Activated CD8-positive, alpha-beta T cell treated with anti-CD3 and anti-CD28 coated beads for 36 hours (primary cell): ENCODE results near the gene MEAF6. TPM values are rescaled to one million over a fixed set of nuclear protein-coding genes. Genes with fewer than 3 reads are reported as not detected.
A peak's percentile ranks its signal among the peaks of the same experiment; 100 is the strongest.

Experiments
- ATAC-seq: fragments of 200-7000 bp; cut with Tn5 transposase; one replicate; pipeline ENCODE4 v1.10.0; 2021; ENCODE audit warnings: mild to moderate bottlenecking, moderate library complexity
- CTCF ChIA-PET: fragments of 350-600 bp; sonication (Branson Sonifier 250); formaldehyde crosslinking; loops from one replicate; lab custom pipeline; 2021; ENCODE audit warnings: antibody characterized with exemption; lab: Charles Lee
- POLR2A ChIA-PET: fragments of 350-600 bp; sonication (Branson Sonifier 250); formaldehyde crosslinking; loops from one replicate; lab custom pipeline; 2021; ENCODE audit warnings: antibody characterized with exemption; lab: Charles Lee
- DNase-seq: peaks from one replicate; pipeline ENCODE4 v3.0.0-alpha.2; 2020
- H3K27ac Mint-ChIP-seq: one replicate; pipeline ENCODE4 v1.8.0; 2021; ENCODE audit warnings: mild to moderate bottlenecking, mixed read lengths
- H3K27me3 Mint-ChIP-seq: one replicate; pipeline ENCODE4 v1.8.0; 2021; ENCODE audit warnings: mixed read lengths
- H3K36me3 Mint-ChIP-seq: one replicate; pipeline ENCODE4 v1.8.0; 2021; ENCODE audit warnings: low read depth, mixed read lengths
- H3K4me1 Mint-ChIP-seq: one replicate; pipeline ENCODE4 v1.8.0; 2021; ENCODE audit warnings: low read depth, mixed read lengths
- H3K4me3 Mint-ChIP-seq: one replicate; pipeline ENCODE4 v1.8.0; 2021; ENCODE audit warnings: mild to moderate bottlenecking, moderate library complexity, mixed read lengths
- H3K9me3 Mint-ChIP-seq: one replicate; pipeline ENCODE4 v1.8.0; 2021; ENCODE audit warnings: mixed read lengths
- intact Hi-C: fragments of 100-400 bp; cut with micrococcal nuclease; formaldehyde crosslinking; loops from one replicate; pipeline ENCODE4 v1.10.0; 2022
- total RNA-seq, 2 experiments: library from RNA; stranded (reverse); gene quantifications; one replicate each; pipeline ENCODE4 v1.2.3, GENCODE V29; 2021
- TF ChIP-seq, protein P1 (sequence below): fragments of 200-600 bp; IDR thresholded peaks from one replicate; pipeline ENCODE4 v1.8.0; 2022; ENCODE audit warnings: antibody characterized with exemption, mild to moderate bottlenecking

Gene MEAF6
- total RNA-seq, 2 experiments from 2014 or later = 74.0 to 76.3 TPM

DNA sequence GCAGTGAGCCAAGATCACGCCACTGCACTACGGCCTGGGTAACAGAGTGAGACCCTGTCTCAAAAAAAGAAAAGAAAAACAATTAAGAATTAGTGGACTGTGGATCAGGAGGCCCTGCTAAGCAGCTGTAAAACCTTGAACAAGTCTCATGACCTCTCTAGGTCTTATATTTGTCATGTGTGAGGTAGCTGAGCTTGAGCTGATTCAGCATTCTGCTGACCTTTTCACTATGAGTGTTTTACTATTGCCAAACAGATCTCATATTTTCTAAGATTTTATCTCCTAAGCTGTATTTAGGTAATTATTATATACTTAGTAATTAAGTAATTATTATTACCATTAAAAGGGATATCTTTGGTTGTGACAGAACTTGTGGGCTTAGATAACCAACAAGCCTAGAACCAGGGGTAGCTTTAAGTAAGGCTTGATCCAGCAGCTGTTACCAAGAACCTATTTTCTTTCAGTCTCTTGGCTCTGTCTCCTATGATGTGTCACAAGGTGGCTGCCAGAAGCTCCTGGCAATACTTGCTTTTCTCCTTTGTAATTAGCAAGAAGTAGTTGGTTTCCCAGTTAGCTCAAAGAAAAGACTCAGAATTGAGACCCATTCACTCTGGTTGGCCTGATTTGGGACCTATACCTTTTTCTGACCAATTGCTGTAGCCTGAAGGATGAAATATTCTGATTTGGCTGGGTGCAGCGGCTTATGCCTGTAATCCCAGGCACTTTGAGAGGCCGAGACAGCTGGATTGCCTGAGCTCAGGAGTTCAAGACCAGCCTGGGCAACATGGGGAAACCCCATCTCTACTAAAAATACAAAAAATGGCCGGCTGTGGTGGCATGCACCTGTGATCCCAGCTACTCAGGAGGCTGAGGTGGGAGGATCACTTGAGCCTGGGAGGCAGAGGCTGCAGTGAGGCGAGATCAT is 48.7 kb downstream of the MEAF6 start:
- no peak overlapping the region for H3K27ac Mint-ChIP-seq
- ChIA-PET POLR2A (interaction anchor here (1.1 to 2.5 kb wide), 5 partner anchors 9 to 108 kb away, joined by 3 to 15 read pairs (median 3); partner anchors contain the start of gene ZC3H12A), CTCF (interaction anchor here (1.3 to 21.0 kb wide), 5 partner anchors 9 to 137 kb away, joined by 3 to 380 read pairs (median 7); no protein-coding TSS in a partner anchor)
- no peaks in the 10 kb centered on the region for H3K9me3 Mint-ChIP-seq
- no peak for DNase-seq
- no peak for ATAC-seq
- H3K27me3 Mint-ChIP-seq = no peaks in the 10 kb centered on the region
- no peak overlapping the region for H3K4me3 Mint-ChIP-seq
- intact Hi-C loops = no loop called here
- peaks cover 14% of the 10 kb centered on the region for H3K4me1 Mint-ChIP-seq
- no peaks in the 10 kb centered on the region for H3K36me3 Mint-ChIP-seq
- TF ChIP-seq, protein P1, sequence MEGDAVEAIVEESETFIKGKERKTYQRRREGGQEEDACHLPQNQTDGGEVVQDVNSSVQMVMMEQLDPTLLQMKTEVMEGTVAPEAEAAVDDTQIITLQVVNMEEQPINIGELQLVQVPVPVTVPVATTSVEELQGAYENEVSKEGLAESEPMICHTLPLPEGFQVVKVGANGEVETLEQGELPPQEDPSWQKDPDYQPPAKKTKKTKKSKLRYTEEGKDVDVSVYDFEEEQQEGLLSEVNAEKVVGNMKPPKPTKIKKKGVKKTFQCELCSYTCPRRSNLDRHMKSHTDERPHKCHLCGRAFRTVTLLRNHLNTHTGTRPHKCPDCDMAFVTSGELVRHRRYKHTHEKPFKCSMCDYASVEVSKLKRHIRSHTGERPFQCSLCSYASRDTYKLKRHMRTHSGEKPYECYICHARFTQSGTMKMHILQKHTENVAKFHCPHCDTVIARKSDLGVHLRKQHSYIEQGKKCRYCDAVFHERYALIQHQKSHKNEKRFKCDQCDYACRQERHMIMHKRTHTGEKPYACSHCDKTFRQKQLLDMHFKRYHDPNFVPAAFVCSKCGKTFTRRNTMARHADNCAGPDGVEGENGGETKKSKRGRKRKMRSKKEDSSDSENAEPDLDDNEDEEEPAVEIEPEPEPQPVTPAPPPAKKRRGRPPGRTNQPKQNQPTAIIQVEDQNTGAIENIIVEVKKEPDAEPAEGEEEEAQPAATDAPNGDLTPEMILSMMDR = no peak

DNA sequence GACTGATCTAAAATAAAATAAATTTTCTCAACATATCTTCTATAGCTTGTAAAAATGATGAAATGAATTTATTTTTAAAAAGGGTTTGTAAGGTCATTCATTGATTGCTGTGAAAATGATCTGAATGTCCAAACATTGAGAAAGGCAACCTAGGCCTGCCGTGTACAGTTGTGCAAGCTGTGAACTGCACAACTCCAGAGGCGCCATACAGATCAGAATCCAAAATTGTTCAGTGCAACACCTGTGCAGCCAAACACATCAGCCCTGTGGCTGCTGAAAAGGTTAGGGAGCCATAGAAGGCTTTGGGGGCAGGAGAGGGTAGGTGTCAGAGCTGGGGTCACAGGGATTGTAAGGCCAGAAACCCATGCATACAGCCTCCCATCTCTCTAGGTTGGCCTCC is 50.1 kb downstream of the MEAF6 start:
- Mint-ChIP-seq H3K4me1 (peaks cover 7% of the 10 kb centered on the region), H3K9me3 (no peaks in the 10 kb centered on the region), H3K27me3 (no peaks in the 10 kb centered on the region), H3K4me3 (no peak overlapping the region), H3K27ac (no peak overlapping the region), H3K36me3 (no peaks in the 10 kb centered on the region)
- TF ChIP-seq, protein P1 = no peak
- CTCF ChIA-PET = interaction anchor here (1.0 to 21.0 kb wide), 3 partner anchors 9 to 28 kb away, joined by 3 to 380 read pairs (median 41); no protein-coding TSS in a partner anchor
- POLR2A ChIA-PET = interaction anchor here (0.8 to 2.5 kb wide), 2 partner anchors 10 to 15 kb away, joined by 5 to 15 read pairs; partner anchors contain the start of gene ZC3H12A
- ATAC-seq (no peak), DNase-seq (no peak)
- intact Hi-C loops = no loop called here

DNA sequence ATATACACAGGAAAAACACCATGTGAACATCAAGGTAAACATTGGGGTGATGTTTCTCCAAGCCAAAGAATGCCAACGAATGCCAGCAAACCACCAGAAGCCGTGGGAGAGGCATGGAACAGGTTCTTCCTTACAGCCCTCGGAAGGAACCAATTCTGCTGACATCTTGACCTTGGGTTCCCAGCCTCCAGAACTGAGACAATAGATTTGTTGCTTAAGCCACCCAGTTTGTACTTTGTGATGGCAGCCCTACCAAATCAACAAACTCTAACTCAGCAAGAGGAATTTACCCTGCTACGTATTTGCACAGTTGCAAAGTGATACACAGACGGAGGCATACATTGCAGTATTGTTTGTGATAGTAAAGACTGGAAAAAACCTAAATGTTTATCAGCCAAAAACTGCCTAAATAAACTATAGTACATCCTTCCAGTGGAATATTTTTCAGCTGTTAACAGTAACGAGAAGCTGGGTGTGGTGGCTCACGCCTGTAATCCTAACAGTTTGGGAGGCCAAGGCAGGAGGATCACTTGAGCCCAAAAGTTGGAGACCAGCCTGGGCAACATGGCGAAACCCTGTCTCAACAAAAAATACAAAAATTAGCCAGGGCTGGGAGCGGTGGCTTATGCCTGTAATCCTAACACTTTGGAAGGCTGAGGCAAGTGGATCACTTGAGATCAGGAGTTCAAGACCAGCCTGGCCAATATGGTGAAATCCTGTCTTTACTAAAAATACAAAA is 52.7 kb downstream of the MEAF6 start:
- intact Hi-C loops = no loop called here
- Mint-ChIP-seq H3K4me3 (no peak overlapping the region), H3K27me3 (no peaks in the 10 kb centered on the region), H3K27ac (no peak overlapping the region), H3K36me3 (no peaks in the 10 kb centered on the region), H3K4me1 (peaks cover 4% of the 10 kb centered on the region), H3K9me3 (no peaks in the 10 kb centered on the region)
- ChIA-PET POLR2A (no interaction called here), CTCF (interaction anchor here (2.2 to 21.0 kb wide), 2 partner anchors 27 to 31 kb away, joined by 6 to 380 read pairs; no protein-coding TSS in a partner anchor)
- TF ChIP-seq, protein P1 = no peak
- ATAC-seq (no peak), DNase-seq (no peak)

DNA sequence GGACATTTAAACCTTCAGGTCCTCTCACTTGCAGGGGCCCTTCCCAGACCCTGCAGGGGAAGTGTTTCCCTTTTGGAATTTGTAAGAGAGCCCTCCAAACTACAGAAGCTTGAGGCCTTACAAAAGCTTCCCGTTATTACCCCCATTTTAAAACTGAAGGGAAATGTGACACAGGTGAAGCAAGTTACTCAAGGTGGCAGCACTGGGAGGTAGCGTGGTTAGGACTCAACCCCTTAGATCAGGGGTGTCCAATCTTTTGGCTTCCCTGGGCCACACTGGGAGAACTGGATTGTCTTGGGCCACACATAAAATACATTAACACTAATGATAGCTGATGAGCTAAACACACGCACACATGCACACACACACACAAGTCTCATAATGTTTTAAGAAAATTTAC is 56.0 kb downstream of the MEAF6 start:
- no peak for ATAC-seq
- Mint-ChIP-seq H3K9me3 (no peaks in the 10 kb centered on the region), H3K27ac (no peak overlapping the region), H3K4me3 (no peak overlapping the region), H3K36me3 (peaks cover 3% of the 10 kb centered on the region), H3K27me3 (no peaks in the 10 kb centered on the region), H3K4me1 (peaks cover 7% of the 10 kb centered on the region)
- intact Hi-C loops = no loop called here
- peak; percentile 9 for DNase-seq
- CTCF ChIA-PET = interaction anchor here (1.0 to 21.0 kb wide), 4 partner anchors 10 to 34 kb away, joined by 3 to 380 read pairs (median 47); partner anchors contain the start of gene ZC3H12A
- POLR2A ChIA-PET = interaction anchor here (1.1 kb wide), 1 partner anchor 28 kb away, joined by 3 read pairs; no protein-coding TSS in a partner anchor
- TF ChIP-seq, protein P1 = no peak
